IPS-18c (cell line): ENCODE data around the gene FBXW11.
"Not testable (repeated sequence)": the region's sequence is repeated elsewhere in the genome, so short reads cannot be mapped to it uniquely, and the experiment has no call there.

ENCODE experiments used
- H3K4me3 ChIP-seq: 2 replicates; pipeline ENCODE4 v1.7.0; 2013; ENCODE audit warnings: low read depth, mild to moderate bottlenecking, low read length, moderate library complexity; ENCODE audit not compliant: insufficient read depth
- H3K9me3 ChIP-seq: one replicate; pipeline ENCODE4 v1.6.1; 2013; ENCODE audit warnings: mild to moderate bottlenecking, low read length, moderate library complexity; ENCODE audit not compliant: control insufficient read depth, insufficient read depth

Gene FBXW11

DNA sequence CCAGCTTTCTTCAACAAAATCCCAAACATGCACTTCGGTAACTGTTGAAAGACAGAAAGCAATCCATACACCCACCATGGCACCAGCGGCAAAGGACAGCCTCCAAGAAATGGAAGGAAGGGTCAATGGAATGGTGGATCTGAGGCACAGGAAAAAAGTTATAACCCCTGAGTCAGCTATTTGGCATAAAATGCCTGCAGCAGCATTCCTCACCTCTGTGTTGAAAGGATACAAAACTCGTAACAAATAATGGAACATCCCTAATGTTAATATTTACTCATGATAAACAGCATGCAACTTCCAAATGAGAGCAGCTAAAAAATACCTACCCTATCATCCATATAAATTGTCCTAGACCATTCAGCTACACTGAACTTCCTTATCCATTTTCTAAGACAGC is 9.4 kb downstream of the FBXW11 start:
- H3K9me3 ChIP-seq = no peaks in the 10 kb centered on the region
- H3K4me3 ChIP-seq = no peak overlapping the region

- H3K4me3 ChIP-seq = no peak overlapping the region
- no peaks in the 10 kb centered on the region for H3K9me3 ChIP-seq
These were observed 13.6 kb downstream of the FBXW11 start for GRCh38 chr5:171992813-171993212.

GRCh38 chr5:171992305-171992704 is 14.1 kb downstream of the FBXW11 start:
- H3K4me3 ChIP-seq = no peak overlapping the region
- H3K9me3 ChIP-seq = no peaks in the 10 kb centered on the region

DNA sequence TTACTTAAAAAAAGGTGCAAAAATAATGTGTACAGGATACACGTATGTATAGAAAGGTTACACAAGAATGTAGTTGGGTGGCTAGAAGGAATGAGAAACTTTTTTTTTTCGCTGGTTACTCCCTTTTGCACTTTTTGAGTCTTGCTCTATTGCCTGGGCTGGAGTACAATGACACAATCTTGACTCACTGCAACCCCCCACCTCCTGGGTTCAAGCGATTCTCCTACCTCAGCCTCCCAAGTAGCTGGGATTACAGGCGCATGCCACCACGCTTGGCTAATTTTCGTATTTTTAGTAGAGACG is 15.8 kb downstream of the FBXW11 start:
- H3K4me3 ChIP-seq = no peak overlapping the region
- H3K9me3 ChIP-seq = no peaks in the 10 kb centered on the region

GRCh38 chr5:171989946-171990712 is 16.3 kb downstream of the FBXW11 start:
- H3K4me3 ChIP-seq = no peak overlapping the region
- H3K9me3 ChIP-seq = no peaks in the 10 kb centered on the region

DNA sequence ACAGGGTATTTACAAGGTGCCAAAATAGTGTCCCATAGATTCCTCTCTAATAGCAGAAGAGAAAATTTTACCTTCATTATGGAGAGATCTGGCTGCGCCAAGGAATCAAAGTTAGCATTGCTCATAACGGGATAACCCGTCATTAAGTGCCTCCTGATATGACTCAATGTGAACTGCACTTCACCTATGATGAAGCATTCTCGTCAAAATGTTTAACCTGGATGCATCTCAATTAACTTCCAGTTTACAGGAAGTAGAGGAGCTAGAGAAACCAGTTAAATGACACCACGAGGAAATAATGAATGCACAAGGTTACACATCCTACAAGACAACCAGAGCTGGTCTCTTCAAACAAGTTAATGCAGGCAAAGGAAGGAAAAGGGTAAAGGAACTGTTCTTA is 17.2 kb downstream of the FBXW11 start:
- H3K4me3 ChIP-seq = no peak overlapping the region
- no peaks in the 10 kb centered on the region for H3K9me3 ChIP-seq

DNA sequence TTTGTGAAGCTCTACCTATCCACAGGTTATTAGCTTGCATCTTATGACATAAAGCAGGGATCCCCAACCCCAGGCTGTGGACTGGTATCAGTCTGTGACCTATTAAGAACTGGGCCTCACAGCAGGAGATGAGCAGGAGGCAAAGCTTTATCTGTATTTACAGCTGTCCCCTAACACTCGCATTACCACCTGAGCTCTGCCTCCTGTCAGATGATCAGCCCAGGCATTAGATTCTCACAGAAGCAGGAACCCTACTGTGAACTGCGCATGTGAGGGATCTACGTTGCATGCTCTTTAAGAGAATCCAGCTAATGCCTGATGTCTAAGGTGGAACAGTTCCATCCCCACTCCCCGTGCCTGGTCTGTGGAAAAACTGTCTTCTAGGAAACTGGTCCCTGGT is 19.7 kb downstream of the FBXW11 start:
- Histone ChIP-seq H3K4me3 (no peak overlapping the region), H3K9me3 (no peaks in the 10 kb centered on the region)

DNA sequence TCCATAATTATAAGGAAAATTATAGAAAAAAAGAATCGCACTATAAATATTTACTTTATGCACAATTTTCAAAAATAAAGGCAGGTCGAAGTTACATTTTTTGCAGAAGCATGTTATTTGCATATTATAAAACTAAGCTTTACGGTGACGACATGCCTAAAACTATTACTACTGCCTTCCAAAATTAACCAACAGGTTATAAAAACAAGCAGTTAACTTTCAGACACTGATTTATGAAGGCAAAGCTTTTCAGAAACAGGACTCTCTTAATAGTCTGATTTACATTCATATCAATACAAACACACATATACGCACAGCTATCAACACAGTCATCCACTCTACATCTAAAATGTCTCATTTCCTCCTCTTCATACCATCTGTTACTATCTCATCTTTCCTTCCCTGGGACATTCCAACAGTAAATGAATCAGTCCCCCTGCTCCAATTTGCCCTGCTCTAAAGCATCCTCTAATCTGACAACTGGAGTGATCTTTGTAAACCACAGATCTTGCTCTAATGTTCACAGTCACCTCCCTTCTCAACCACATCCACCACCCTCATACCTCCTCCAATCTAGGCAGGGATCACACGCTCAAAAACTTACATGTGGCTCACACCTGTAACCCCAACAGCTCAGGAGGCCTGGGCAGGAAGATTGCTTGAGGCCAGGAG is 21.6 kb downstream of the FBXW11 start:
- Histone ChIP-seq H3K4me3 (no peak overlapping the region), H3K9me3 (no peaks in the 10 kb centered on the region)

DNA sequence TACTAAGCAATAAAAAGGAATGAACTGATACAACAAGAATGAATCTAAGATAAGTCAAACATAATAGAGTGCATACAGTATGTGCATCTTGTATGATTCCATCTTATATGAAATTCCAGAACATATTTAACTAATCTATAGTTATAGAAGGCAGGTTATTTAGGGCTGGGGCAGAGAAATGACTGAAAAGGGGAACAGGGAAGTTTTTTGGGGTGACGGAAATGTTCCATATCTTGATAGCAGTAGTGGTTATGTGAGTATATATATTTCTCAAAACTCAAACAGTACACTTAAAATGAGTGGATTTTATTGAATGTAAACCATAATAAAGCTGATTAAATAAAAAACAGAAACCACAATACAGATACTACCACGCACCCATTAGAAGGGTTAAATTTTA is 24.6 kb downstream of the FBXW11 start:
- no peak overlapping the region for H3K4me3 ChIP-seq

DNA sequence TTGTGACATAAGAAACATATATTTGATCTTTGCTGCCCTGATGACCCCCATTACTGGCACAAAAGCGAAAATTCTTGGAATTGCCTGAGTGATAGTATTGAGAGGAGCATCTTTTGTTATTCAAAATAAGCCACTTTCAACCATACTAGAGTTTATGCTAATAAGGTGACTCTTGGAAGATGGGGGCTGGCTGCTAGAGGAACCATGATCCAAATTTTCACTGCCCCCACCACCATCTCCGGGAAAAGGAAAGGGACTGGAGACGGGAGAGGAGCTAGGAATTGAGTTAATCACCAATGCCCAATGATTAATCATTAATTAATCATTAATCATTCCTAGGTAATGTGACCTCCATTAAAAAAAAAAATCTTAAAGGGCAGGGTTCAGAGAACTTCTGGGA is 25.6 kb downstream of the FBXW11 start:
- Histone ChIP-seq H3K4me3 (no peak overlapping the region), H3K9me3 (no peaks in the 10 kb centered on the region)

More for the DNA sequence above, 24.6 kb downstream of the FBXW11 start:
- no peaks in the 10 kb centered on the region for H3K9me3 ChIP-seq

GRCh38 chr5:171979606-171980005 is 26.8 kb downstream of the FBXW11 start:
- no peaks in the 10 kb centered on the region for H3K9me3 ChIP-seq
- no peak overlapping the region for H3K4me3 ChIP-seq

GRCh38 chr5:171978519-171978918 is 27.9 kb downstream of the FBXW11 start:
- no peak overlapping the region for H3K4me3 ChIP-seq
- H3K9me3 ChIP-seq = no peaks in the 10 kb centered on the region

- Histone ChIP-seq H3K9me3 (no peaks in the 10 kb centered on the region), H3K4me3 (no peak overlapping the region)
These were observed 28.4 kb downstream of the FBXW11 start for GRCh38 chr5:171978016-171978415.

- H3K4me3 ChIP-seq, H3K9me3 ChIP-seq: not testable (repeated sequence)
These were observed 29.0 kb downstream of the FBXW11 start for GRCh38 chr5:171977244-171977950.

DNA sequence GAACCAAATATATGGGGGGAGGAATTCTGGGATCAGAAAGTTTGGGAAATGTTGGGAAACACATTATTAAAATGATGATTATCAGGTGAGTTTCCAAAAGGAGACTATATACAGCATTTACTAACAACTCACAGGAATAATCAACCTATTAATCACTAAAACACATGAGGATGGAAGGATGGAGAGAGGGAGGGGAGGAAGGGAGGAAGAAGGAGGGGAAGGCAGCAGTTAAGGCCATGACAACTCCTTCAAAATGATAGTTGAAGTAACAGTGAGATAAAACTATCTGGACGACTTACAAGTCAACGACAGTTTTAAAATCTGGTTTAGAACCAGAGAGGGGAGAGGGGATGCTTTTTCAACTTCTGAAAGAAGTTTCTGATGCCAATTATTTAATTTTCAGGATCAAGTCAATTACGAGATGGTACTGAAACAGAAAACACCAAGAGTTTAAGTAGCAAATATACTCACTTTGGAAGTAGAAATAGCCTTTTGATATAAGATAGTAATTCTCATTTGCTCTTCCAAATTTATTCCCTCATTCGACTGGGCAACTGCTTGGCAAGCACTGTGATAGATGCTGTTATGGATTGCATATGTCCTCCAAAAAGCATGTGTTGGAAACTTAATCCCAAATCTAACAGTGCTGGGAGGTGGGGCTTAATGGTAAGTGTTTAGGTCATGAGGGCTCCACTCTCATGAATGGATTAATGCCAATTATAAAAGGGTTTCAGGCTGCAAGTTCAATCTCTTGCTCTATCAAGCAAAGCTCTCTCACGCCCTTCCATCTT is 30.4 kb downstream of the FBXW11 start:
- Histone ChIP-seq H3K9me3 (no peaks in the 10 kb centered on the region), H3K4me3 (no peak overlapping the region)

DNA sequence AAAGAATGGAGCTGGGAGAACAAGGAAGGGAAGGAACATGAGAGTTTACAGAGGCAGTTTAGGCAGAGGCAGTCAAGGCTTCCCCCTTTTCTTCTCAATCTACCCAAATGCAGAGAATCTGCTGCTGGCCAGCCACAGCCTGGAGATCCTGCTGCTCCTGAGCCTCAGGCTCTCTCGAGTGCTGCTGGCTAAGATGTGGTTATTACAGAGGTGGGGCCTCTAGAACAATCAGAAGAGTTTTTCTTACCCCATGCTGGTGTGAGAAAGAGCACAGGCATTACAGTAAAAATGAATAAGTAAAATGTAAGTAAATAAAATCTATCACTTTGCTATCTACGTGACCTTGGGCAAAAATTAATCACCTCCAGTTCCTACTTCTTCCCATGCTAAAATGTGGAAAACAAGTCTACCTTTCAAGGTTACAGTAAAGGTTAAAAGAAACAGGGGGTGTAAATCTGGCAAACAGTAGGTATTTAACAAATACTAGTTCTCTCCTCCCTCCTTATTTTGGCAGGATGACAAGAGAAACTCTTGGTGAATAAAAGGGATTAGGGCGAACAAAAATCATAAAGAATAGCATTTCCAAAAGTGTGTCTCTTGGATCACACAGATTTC is 31.1 kb downstream of the FBXW11 start:
- H3K4me3 ChIP-seq = no peak overlapping the region

DNA sequence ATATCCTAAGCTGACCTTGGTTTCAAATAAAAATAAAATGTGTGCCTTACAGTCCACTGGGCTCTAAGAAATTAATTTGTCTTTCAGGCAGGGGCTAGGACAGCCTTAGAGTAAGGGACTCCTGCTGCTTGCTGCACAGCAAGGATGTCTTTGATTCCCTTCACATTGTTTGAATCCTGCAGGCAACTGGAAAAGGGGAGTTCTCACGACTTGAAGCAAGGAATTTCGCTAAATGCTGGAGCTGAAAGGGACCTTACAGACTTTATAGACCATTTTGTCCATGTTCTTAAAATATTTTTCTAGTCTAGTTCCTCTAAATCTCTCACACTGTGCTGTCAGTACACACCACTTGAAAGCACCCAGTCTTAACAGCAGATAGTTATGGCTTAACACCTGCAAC is 35.6 kb downstream of the FBXW11 start:
- no peak overlapping the region for H3K4me3 ChIP-seq

More for the DNA sequence above, 31.1 kb downstream of the FBXW11 start:
- no peaks in the 10 kb centered on the region for H3K9me3 ChIP-seq

More for the DNA sequence above, 35.6 kb downstream of the FBXW11 start:
- peaks cover 5% of the 10 kb centered on the region for H3K9me3 ChIP-seq
